OCI-LY1 (cell line): ENCODE data around the gene MLPH.

ENCODE experiments used
- CTCF ChIP-seq: fragments of 200-600 bp; sonication (generic), shearing (Covaris generic); IDR thresholded peaks from 2 replicates; pipeline ENCODE4 v1.5.1; 2017; ENCODE audit warnings: mild to moderate bottlenecking, antibody characterized with exemption, low read length, moderate library complexity, mixed read lengths
- EZH2 ChIP-seq: fragments of 200-600 bp; sonication (generic), shearing (Covaris generic); IDR thresholded peaks from 2 replicates; pipeline ENCODE4 v1.8.0; 2017; ENCODE audit warnings: borderline replicate concordance, mixed run types, mild to moderate bottlenecking, antibody characterized with exemption, low read length, moderate library complexity, mixed read lengths

GRCh38 chr2:237592425-237592980 is 105.5 kb downstream of the MLPH start:
- TF ChIP-seq EZH2 = no peak
- no peak for TF ChIP-seq CTCF
